Activated naive CD4-positive, alpha-beta T cell treated with anti-CD3 and anti-CD28 coated beads, Interleukin-2, amount 10 ng/mL, durations not matched to agents 7 days and 5 days (primary cell): Measurements from ENCODE around the gene KLF5.
"Not testable (repeated sequence)": the region's sequence is repeated elsewhere in the genome, so short reads cannot be mapped to it uniquely, and the experiment has no call there.

Source experiments
- CTCF ChIA-PET: fragments of 350-600 bp; sonication (Branson Sonifier 250); formaldehyde crosslinking; loops from one replicate; lab custom pipeline; 2021; ENCODE audit warnings: antibody characterized with exemption; lab: Charles Lee
- DNase-seq: peaks from one replicate; pipeline ENCODE4 v3.0.0-alpha.2; 2020
- H3K27ac Mint-ChIP-seq: one replicate; pipeline ENCODE4 v1.8.0; 2021; ENCODE audit warnings: mild to moderate bottlenecking, moderate library complexity, mixed read lengths
- H3K27me3 Mint-ChIP-seq: one replicate; pipeline ENCODE4 v1.8.0; 2021; ENCODE audit warnings: mild to moderate bottlenecking, mixed read lengths
- H3K36me3 Mint-ChIP-seq: one replicate; pipeline ENCODE4 v1.8.0; 2021; ENCODE audit warnings: mixed read lengths
- H3K4me1 Mint-ChIP-seq: one replicate; pipeline ENCODE4 v1.8.0; 2021; ENCODE audit warnings: mixed read lengths
- H3K4me3 Mint-ChIP-seq: one replicate; pipeline ENCODE4 v1.8.0; 2021; ENCODE audit warnings: mild to moderate bottlenecking, moderate library complexity, mixed read lengths
- H3K9me3 Mint-ChIP-seq: one replicate; pipeline ENCODE4 v1.8.0; 2021; ENCODE audit warnings: mixed read lengths

Gene KLF5

GRCh38 chr13:73088332-73088935 lies 29.6 kb downstream of the KLF5 start:
- Mint-ChIP-seq H3K36me3 (no peaks in the 10 kb centered on the region), H3K9me3 (peaks cover 5% of the 10 kb centered on the region), H3K27ac (no peak overlapping the region), H3K4me1 (peaks cover 24% of the 10 kb centered on the region), H3K4me3 (no peak overlapping the region), H3K27me3 (no peaks in the 10 kb centered on the region)
- no peak for DNase-seq
- CTCF ChIA-PET = no interaction called here

GRCh38 chr13:73089213-73089612 lies 30.4 kb downstream of the KLF5 start:
- CTCF ChIA-PET = no interaction called here
- Mint-ChIP-seq H3K4me1 (peaks cover 24% of the 10 kb centered on the region), H3K27me3 (no peaks in the 10 kb centered on the region), H3K36me3 (no peaks in the 10 kb centered on the region), H3K4me3 (no peak overlapping the region), H3K27ac (no peak overlapping the region), H3K9me3 (peaks cover 5% of the 10 kb centered on the region)
- no peak for DNase-seq

- Mint-ChIP-seq H3K27me3 (no peaks in the 10 kb centered on the region), H3K27ac (peak overlapping the region; percentile 79), H3K4me3 (no peak overlapping the region), H3K36me3 (no peaks in the 10 kb centered on the region), H3K9me3 (peaks cover 5% of the 10 kb centered on the region), H3K4me1 (peaks cover 24% of the 10 kb centered on the region)
- CTCF ChIA-PET = no interaction called here
- peak; percentile 42 for DNase-seq
Measured at GRCh38 chr13:73090116-73090822, 31.5 kb downstream of the KLF5 start.

- H3K36me3 Mint-ChIP-seq = no peaks in the 10 kb centered on the region
- CTCF ChIA-PET = no interaction called here
- no peak overlapping the region for H3K4me3 Mint-ChIP-seq
- H3K27me3 Mint-ChIP-seq = no peaks in the 10 kb centered on the region
- no peak for DNase-seq
- H3K4me1 Mint-ChIP-seq = peaks cover 24% of the 10 kb centered on the region
- H3K9me3 Mint-ChIP-seq = peaks cover 5% of the 10 kb centered on the region
- no peak overlapping the region for H3K27ac Mint-ChIP-seq
Measured at GRCh38 chr13:73090823-73091187, 32.0 kb downstream of the KLF5 start.

GRCh38 chr13:73092829-73093228 lies 34.0 kb downstream of the KLF5 start:
- CTCF ChIA-PET = interaction anchor here (0.7 kb wide), 2 partner anchors 367 to 1001 kb away, joined by 3 read pairs; no protein-coding TSS in a partner anchor
- H3K9me3 Mint-ChIP-seq = peaks cover 5% of the 10 kb centered on the region
- no peak overlapping the region for H3K4me3 Mint-ChIP-seq
- no peaks in the 10 kb centered on the region for H3K27me3 Mint-ChIP-seq
- H3K27ac Mint-ChIP-seq = no peak overlapping the region
- H3K4me1 Mint-ChIP-seq = peaks cover 24% of the 10 kb centered on the region
- no peaks in the 10 kb centered on the region for H3K36me3 Mint-ChIP-seq
- no peak for DNase-seq

- no peaks in the 10 kb centered on the region for H3K36me3 Mint-ChIP-seq
- H3K4me1 Mint-ChIP-seq = peaks cover 5% of the 10 kb centered on the region
- no peaks in the 10 kb centered on the region for H3K9me3 Mint-ChIP-seq
- DNase-seq = no peak
- no peak overlapping the region for H3K27ac Mint-ChIP-seq
- no peak overlapping the region for H3K4me3 Mint-ChIP-seq
- CTCF ChIA-PET = no interaction called here
- no peaks in the 10 kb centered on the region for H3K27me3 Mint-ChIP-seq
Measured at GRCh38 chr13:73096173-73096572, 37.4 kb downstream of the KLF5 start.

GRCh38 chr13:73096638-73097037 lies 37.8 kb downstream of the KLF5 start:
- peaks cover 4% of the 10 kb centered on the region for H3K4me1 Mint-ChIP-seq
- H3K9me3 Mint-ChIP-seq = no peaks in the 10 kb centered on the region
- no peaks in the 10 kb centered on the region for H3K27me3 Mint-ChIP-seq
- CTCF ChIA-PET = no interaction called here
- H3K4me3 Mint-ChIP-seq = no peak overlapping the region
- no peak overlapping the region for H3K27ac Mint-ChIP-seq
- H3K36me3 Mint-ChIP-seq = no peaks in the 10 kb centered on the region
- DNase-seq = no peak

GRCh38 chr13:73100781-73101180 lies 42.0 kb downstream of the KLF5 start:
- H3K9me3 Mint-ChIP-seq, H3K4me3 Mint-ChIP-seq, H3K4me1 Mint-ChIP-seq, H3K36me3 Mint-ChIP-seq, DNase-seq, CTCF ChIA-PET, H3K27me3 Mint-ChIP-seq, H3K27ac Mint-ChIP-seq: not testable (repeated sequence)

- peaks cover 5% of the 10 kb centered on the region for H3K27me3 Mint-ChIP-seq
- CTCF ChIA-PET = no interaction called here
- H3K9me3 Mint-ChIP-seq = no peaks in the 10 kb centered on the region
- DNase-seq = no peak
- no peaks in the 10 kb centered on the region for H3K4me1 Mint-ChIP-seq
- H3K27ac Mint-ChIP-seq = no peak overlapping the region
- no peaks in the 10 kb centered on the region for H3K36me3 Mint-ChIP-seq
- no peak overlapping the region for H3K4me3 Mint-ChIP-seq
Measured at GRCh38 chr13:73101351-73102007, 42.7 kb downstream of the KLF5 start.

- Mint-ChIP-seq H3K4me3 (no peak overlapping the region), H3K36me3 (no peaks in the 10 kb centered on the region), H3K9me3 (no peaks in the 10 kb centered on the region), H3K27me3 (peaks cover 5% of the 10 kb centered on the region), H3K27ac (no peak overlapping the region), H3K4me1 (no peaks in the 10 kb centered on the region)
- CTCF ChIA-PET = no interaction called here
- no peak for DNase-seq
Measured at GRCh38 chr13:73103238-73103637, 44.4 kb downstream of the KLF5 start.

- Mint-ChIP-seq H3K4me3 (no peak overlapping the region), H3K36me3 (no peaks in the 10 kb centered on the region), H3K9me3 (no peaks in the 10 kb centered on the region), H3K27ac (no peak overlapping the region), H3K4me1 (no peaks in the 10 kb centered on the region), H3K27me3 (peaks cover 5% of the 10 kb centered on the region)
- CTCF ChIA-PET = no interaction called here
- DNase-seq = no peak
Measured at GRCh38 chr13:73106513-73107178, 47.8 kb downstream of the KLF5 start.

- H3K4me1 Mint-ChIP-seq = no peaks in the 10 kb centered on the region
- no peak overlapping the region for H3K27ac Mint-ChIP-seq
- no peaks in the 10 kb centered on the region for H3K36me3 Mint-ChIP-seq
- peaks cover 5% of the 10 kb centered on the region for H3K27me3 Mint-ChIP-seq
- CTCF ChIA-PET = no interaction called here
- no peaks in the 10 kb centered on the region for H3K9me3 Mint-ChIP-seq
- no peak for DNase-seq
- no peak overlapping the region for H3K4me3 Mint-ChIP-seq
Measured at GRCh38 chr13:73107481-73107880, 48.7 kb downstream of the KLF5 start.

- Mint-ChIP-seq H3K27me3 (peaks cover 5% of the 10 kb centered on the region), H3K4me3 (no peak overlapping the region), H3K9me3 (no peaks in the 10 kb centered on the region), H3K27ac (no peak overlapping the region), H3K4me1 (no peaks in the 10 kb centered on the region), H3K36me3 (no peaks in the 10 kb centered on the region)
- CTCF ChIA-PET = no interaction called here
- no peak for DNase-seq
Measured at GRCh38 chr13:73107970-73108369, 49.2 kb downstream of the KLF5 start.

- CTCF ChIA-PET = no interaction called here
- DNase-seq = no peak
- H3K27ac Mint-ChIP-seq = no peak overlapping the region
- no peak overlapping the region for H3K4me3 Mint-ChIP-seq
- H3K4me1 Mint-ChIP-seq = no peaks in the 10 kb centered on the region
- H3K27me3 Mint-ChIP-seq = no peaks in the 10 kb centered on the region
- H3K36me3 Mint-ChIP-seq = no peaks in the 10 kb centered on the region
- no peaks in the 10 kb centered on the region for H3K9me3 Mint-ChIP-seq
Measured at GRCh38 chr13:73109288-73109899, 50.6 kb downstream of the KLF5 start.
